Endothelial cell of umbilical vein (primary cell): Measurements from ENCODE around the gene ZG16. TPM values are rescaled to one million over a fixed set of nuclear protein-coding genes. Genes with fewer than 3 reads are reported as not detected.
"Not testable (repeated sequence)": the region's sequence is repeated elsewhere in the genome, so short reads cannot be mapped to it uniquely, and the experiment has no call there.

Experiments
- BruUV-seq: library from RNA; stranded (reverse); fragments of 400-500 nt; replicated peaks from 2 replicates; lab custom pipeline; 2021; lab: Mats Ljungman, UMichigan
- CTCF ChIA-PET: fragments of 300-600, 350-600 bp; sonication (Branson Sonifier 250); formaldehyde crosslinking; loops from one replicate; lab custom pipeline; 2021; ENCODE audit warnings: antibody characterized with exemption, inconsistent platforms; lab: Charles Lee
- POLR2A ChIA-PET: fragments of 300-600, 350-600 bp; sonication (Branson Sonifier 250); formaldehyde crosslinking; loops from one replicate; lab custom pipeline; 2021; ENCODE audit warnings: antibody characterized with exemption, inconsistent platforms; lab: Charles Lee
- DNase-seq: peaks from one replicate; pipeline ENCODE4 v3.0.0-alpha.2; 2011; ENCODE audit warnings: low read depth, low spot score
- FAIRE-seq: peaks from 2 replicates; lab custom pipeline; 2011; peaks lifted over from hg19 to GRCh38; lab: Jason Lieb, UNC
- H2AFZ ChIP-seq: 2 replicates; pipeline ENCODE4 v1.6.0; 2012; ENCODE audit warnings: low read depth, low read length, control low read depth, inconsistent platforms
- H3K27ac ChIP-seq: 2 replicates; pipeline ENCODE4 v1.5.1; 2011; ENCODE audit warnings: low read depth, mild to moderate bottlenecking, control low read depth, low read length, moderate library complexity; ENCODE audit not compliant: insufficient read depth
- H3K27me3 ChIP-seq, 2 experiments: 2 replicates each; pipeline versions ENCODE4 v1.6.0 to v1.6.1; 2011; ENCODE audit warnings: low read length in 2 of 2, mixed read lengths in 1 of 2; ENCODE audit not compliant: control insufficient read depth in 2 of 2, insufficient read depth in 2 of 2
- H3K36me3 ChIP-seq, 2 experiments: 2 replicates in 1 of 2; 3 replicates in 1 of 2; pipeline ENCODE4 v1.5.1; 2011; ENCODE audit warnings: low read length in 2 of 2, mild to moderate bottlenecking in 1 of 2, moderate library complexity in 1 of 2; ENCODE audit not compliant: control insufficient read depth in 2 of 2, insufficient read depth in 2 of 2; ENCODE audit errors: extremely low read depth in 1 of 2
- H3K4me1 ChIP-seq: 3 replicates; pipeline ENCODE4 v1.5.1; 2011; ENCODE audit warnings: mild to moderate bottlenecking, low read length; ENCODE audit not compliant: control insufficient read depth, insufficient read depth; ENCODE audit errors: extremely low read depth
- H3K4me2 ChIP-seq: 2 replicates; pipeline ENCODE4 v1.6.1; 2011; ENCODE audit warnings: low read length, control low read depth, mixed read lengths; ENCODE audit not compliant: insufficient read depth
- H3K4me3 ChIP-seq, 3 experiments: fragments of 200-600 bp in 1 of 3; sonication (generic), shearing (Covaris generic) in 1 of 3; replicated peaks in 1 of 3; 2 replicates each; pipeline ENCODE4 v1.5.1; 2011 to 2016; ENCODE audit warnings: control low read depth in 3 of 3, low read length in 3 of 3, mild to moderate bottlenecking in 2 of 3, inconsistent platforms in 1 of 3, low read depth in 1 of 3, moderate library complexity in 1 of 3; ENCODE audit not compliant: insufficient read depth in 1 of 3
- H3K79me2 ChIP-seq: 2 replicates; pipeline ENCODE4 v1.6.0; 2012; ENCODE audit warnings: low read length, inconsistent platforms; ENCODE audit not compliant: control insufficient read depth, insufficient read depth
- H3K9ac ChIP-seq: replicated peaks from 2 replicates; pipeline ENCODE3; 2011; ENCODE audit warnings: low read length, control low read depth; ENCODE audit not compliant: insufficient read depth; ENCODE audit errors: extremely low read depth
- H3K9me1 ChIP-seq: replicated peaks from 3 replicates; pipeline ENCODE4 v1.6.0; 2011; ENCODE audit warnings: mild to moderate bottlenecking, low read length; ENCODE audit not compliant: control insufficient read depth, insufficient read depth; ENCODE audit errors: extremely low read depth
- H3K9me3 ChIP-seq: replicated peaks from 2 replicates; pipeline ENCODE4 v1.5.1; 2012; ENCODE audit warnings: low read length, inconsistent platforms; ENCODE audit not compliant: control insufficient read depth, insufficient read depth
- H4K20me1 ChIP-seq: replicated peaks from 2 replicates; pipeline ENCODE3; 2011; ENCODE audit warnings: mild to moderate bottlenecking, low read length; ENCODE audit not compliant: control insufficient read depth, insufficient read depth; ENCODE audit errors: extremely low read depth
- CTCF ChIP-seq, 2 donors: IDR thresholded peaks; 1 replicate in 1 of 2; 2 replicates in 1 of 2; pipeline ENCODE4 v1.5.1; 2011; ENCODE audit warnings: low read length in 2 of 2, mild to moderate bottlenecking in 2 of 2, moderate library complexity in 2 of 2, control low read depth in 1 of 2, inconsistent platforms in 1 of 2, low read depth in 1 of 2; ENCODE audit not compliant: insufficient read depth in 1 of 2; ENCODE audit errors: extremely low read depth in 1 of 2
- EZH2 ChIP-seq: IDR thresholded peaks from 2 replicates; pipeline ENCODE4 v1.6.1; 2012; ENCODE audit warnings: borderline replicate concordance, low read depth, mild to moderate bottlenecking, moderate library complexity, low read length, inconsistent platforms; ENCODE audit not compliant: severe bottlenecking
- POLR2AphosphoS5 ChIP-seq: IDR thresholded peaks from 2 replicates; pipeline ENCODE4 v1.6.1; 2012; ENCODE audit warnings: low read depth, mild to moderate bottlenecking, control low read depth, low read length, moderate library complexity; ENCODE audit not compliant: insufficient read depth
- dilution Hi-C: fragments of 300-500 bp; cut with MboI; formaldehyde crosslinking; loops from one replicate; pipeline ENCODE4 v1.15.0; 2019; ENCODE audit warnings: low sequenced_read_pairs; ENCODE audit not compliant: extremely low pct_ligation_motif_present
- intact Hi-C: fragments of 100-400 bp; cut with micrococcal nuclease; formaldehyde crosslinking; loops from one replicate; pipeline ENCODE4 v1.10.0; 2022
- polyA plus RNA-seq, 4 experiments: library from polyadenylated mRNA; depleted of rRNA in 3 of 4; stranded (reverse) in 3 of 4; unstranded in 1 of 4; fragments of >200 nt; gene quantifications; 2 replicates each; pipeline versions ENCODE4 v1.2.1 to v1.2.3, GENCODE V29; 2011 to 2012; ENCODE audit warnings: missing spikeins in 1 of 4
- total RNA-seq: library from RNA; stranded (reverse); gene quantifications from 2 replicates; pipeline ENCODE4 v1.2.3, GENCODE V29; 2021

ZG16 gene
- total and polyA plus RNA-seq, 2 donors (not counting 3 experiments of a cell fraction or from before 2014, with no cell fraction given): not detected

GRCh38 chr16:29784901-29785500 lies 6.9 kb downstream of the ZG16 start:
- POLR2A ChIA-PET: no interaction called here
- no peaks in the 10 kb centered on the region for H3K9me1 ChIP-seq
- intact Hi-C loops: no loop called here
- H3K9ac ChIP-seq: no peak overlapping the region
- H4K20me1 ChIP-seq: no peaks in the 10 kb centered on the region
- DNase-seq: peak; percentile 76
- H3K4me1 ChIP-seq: peaks cover 10% of the 10 kb centered on the region
- H3K27me3 ChIP-seq: peaks cover 7 to 16% of the 10 kb centered on the region in 2 experiments
- dilution Hi-C loops: no loop called here
- peak overlapping the region in 1 of 3 experiments; percentile 5 for H3K4me3 ChIP-seq
- no peaks in the 10 kb centered on the region for H3K36me3 ChIP-seq
- no peaks in the 10 kb centered on the region for H3K9me3 ChIP-seq
- no TSS peak for BruUV-seq
- peak overlapping the region; percentile 77 for H3K4me2 ChIP-seq
- no peaks in the 10 kb centered on the region for H3K79me2 ChIP-seq
- peak overlapping the region; percentile 84 for H2AFZ ChIP-seq
- no peak for TF ChIP-seq EZH2
- peak; percentile 91 to 98 for TF ChIP-seq CTCF (IDR thresholded peaks at IDR 0.05; ENCODE audit: extremely low read depth in 1 of 2, insufficient read depth in 1 of 2, low read depth in 1 of 2, low read length in 2 of 2)
- TF ChIP-seq POLR2AphosphoS5: peak; percentile 17
- no peak overlapping the region for H3K27ac ChIP-seq
- CTCF ChIA-PET: interaction anchor here (0.7 to 4.6 kb wide), 29 partner anchors 10 to 247 kb away, joined by 3 to 30 read pairs (median 4); partner anchors contain the start of genes PAGR1 and SEZ6L2
- peak; percentile 98 for FAIRE-seq

GRCh38 chr16:29787155-29787554 lies 9.1 kb downstream of the ZG16 start:
- H3K4me3 ChIP-seq, H3K27me3 ChIP-seq, H3K27ac ChIP-seq, dilution Hi-C loops, H3K4me2 ChIP-seq, BruUV-seq, intact Hi-C loops, H2AFZ ChIP-seq, POLR2A ChIA-PET, H3K9me3 ChIP-seq, H4K20me1 ChIP-seq, DNase-seq, FAIRE-seq, H3K36me3 ChIP-seq, H3K9me1 ChIP-seq, H3K9ac ChIP-seq: not testable (repeated sequence)
- Histone ChIP-seq H3K79me2 (peaks cover 16% of the 10 kb centered on the region), H3K4me1 (peaks cover 22% of the 10 kb centered on the region)
- CTCF ChIA-PET: interaction anchor here (4.6 kb wide), 1 partner anchor 61 kb away, joined by 30 read pairs; no protein-coding TSS in a partner anchor
